MCF 10A (cell line): Measurements from ENCODE around the gene CACNB2. TPM values are rescaled to one million over a fixed set of nuclear protein-coding genes. Genes with fewer than 3 reads are reported as not detected.

Experiments used
- BruUV-seq: library from RNA; stranded (reverse); fragments of 400-500 nt; replicated peaks from 2 replicates; lab custom pipeline; 2021; lab: Mats Ljungman, UMichigan
- CTCF ChIA-PET: fragments of 300-600 bp; sonication (Branson Sonifier 250); formaldehyde crosslinking; extraction: SDS; loops from one replicate; lab custom pipeline; 2021; ENCODE audit warnings: antibody characterized with exemption, inconsistent platforms; lab: Yijun Ruan, JAX
- POLR2A ChIA-PET: fragments of 300-600, 350-650 bp; sonication (Branson Sonifier 250); formaldehyde crosslinking; extraction: SDS; loops from one replicate; lab custom pipeline; 2020; ENCODE audit warnings: antibody characterized with exemption, inconsistent platforms; lab: Yijun Ruan, JAX
- DNase-seq: peaks from one replicate; pipeline ENCODE4 v3.0.0-alpha.2; 2018; ENCODE audit not compliant: unreplicated experiment
- H3K27ac Mint-ChIP-seq: one replicate; pipeline ENCODE4 v1.8.0; 2022; ENCODE audit warnings: mild to moderate bottlenecking, low read depth, mixed read lengths; ENCODE audit not compliant: unreplicated experiment
- H3K27me3 Mint-ChIP-seq: one replicate; pipeline ENCODE4 v1.8.0; 2022; ENCODE audit warnings: mixed read lengths; ENCODE audit not compliant: insufficient read depth, unreplicated experiment
- H3K36me3 Mint-ChIP-seq: one replicate; pipeline ENCODE4 v1.8.0; 2022; ENCODE audit warnings: mild to moderate bottlenecking, moderate library complexity, mixed read lengths; ENCODE audit not compliant: insufficient read depth, unreplicated experiment
- H3K4me1 Mint-ChIP-seq: one replicate; pipeline ENCODE4 v1.8.0; 2022; ENCODE audit warnings: mixed read lengths; ENCODE audit not compliant: insufficient read depth, unreplicated experiment
- H3K4me3 Mint-ChIP-seq: one replicate; pipeline ENCODE4 v1.8.0; 2022; ENCODE audit warnings: mild to moderate bottlenecking, moderate library complexity, mixed read lengths; ENCODE audit not compliant: unreplicated experiment
- H3K9me3 Mint-ChIP-seq: one replicate; pipeline ENCODE4 v1.8.0; 2022; ENCODE audit warnings: mixed read lengths; ENCODE audit not compliant: unreplicated experiment
- CTCF ChIP-seq: fragments of 200-600 bp; IDR thresholded peaks from one replicate; pipeline ENCODE4 v1.8.0; 2022; ENCODE audit warnings: antibody characterized with exemption, mild to moderate bottlenecking; ENCODE audit not compliant: unreplicated experiment
- intact Hi-C: fragments of 100-400 bp; cut with micrococcal nuclease; formaldehyde crosslinking; loops from 2 replicates; pipeline ENCODE4 v1.14.1; 2022
- total RNA-seq: library from RNA; stranded (reverse); gene quantifications from 2 replicates; pipeline ENCODE4 v1.2.3, GENCODE V29; 2022

CACNB2 gene
- total RNA-seq, 1 experiment from 2014 or later = 3.3 TPM

DNA sequence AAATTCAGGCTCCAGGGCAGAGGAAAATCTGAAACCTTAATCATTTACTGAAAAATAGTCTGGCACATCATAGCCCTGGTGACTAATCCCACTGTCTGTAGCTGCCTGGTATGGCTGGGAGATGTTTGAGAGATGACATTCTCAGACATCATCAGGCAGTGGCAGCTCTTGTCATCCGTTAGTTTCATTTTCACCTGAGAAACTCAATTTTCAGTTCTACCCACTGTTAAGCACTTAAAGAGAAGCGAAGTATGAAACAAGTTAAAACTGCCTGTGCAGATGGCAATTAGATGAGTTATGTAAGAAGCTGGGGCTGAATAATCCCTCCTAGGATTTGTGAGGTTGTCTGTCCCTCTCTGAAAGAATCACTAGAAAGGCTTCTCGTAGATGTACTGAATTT, 361.0 kb downstream of the CACNB2 start:
- ChIA-PET CTCF (interaction anchor here (0.6 kb wide), 1 partner anchor 155 kb away, joined by 3 read pairs; no protein-coding TSS in a partner anchor), POLR2A (no interaction called here)
- DNase-seq = peak; percentile 37
- BruUV-seq = no TSS peak
- Mint-ChIP-seq H3K4me3 (no peak overlapping the region), H3K4me1 (peaks cover 5% of the 10 kb centered on the region), H3K9me3 (no peaks in the 10 kb centered on the region), H3K27me3 (no peaks in the 10 kb centered on the region), H3K27ac (no peak overlapping the region), H3K36me3 (peaks cover 20% of the 10 kb centered on the region)
- intact Hi-C loops = no loop called here
- no peak for TF ChIP-seq CTCF

DNA sequence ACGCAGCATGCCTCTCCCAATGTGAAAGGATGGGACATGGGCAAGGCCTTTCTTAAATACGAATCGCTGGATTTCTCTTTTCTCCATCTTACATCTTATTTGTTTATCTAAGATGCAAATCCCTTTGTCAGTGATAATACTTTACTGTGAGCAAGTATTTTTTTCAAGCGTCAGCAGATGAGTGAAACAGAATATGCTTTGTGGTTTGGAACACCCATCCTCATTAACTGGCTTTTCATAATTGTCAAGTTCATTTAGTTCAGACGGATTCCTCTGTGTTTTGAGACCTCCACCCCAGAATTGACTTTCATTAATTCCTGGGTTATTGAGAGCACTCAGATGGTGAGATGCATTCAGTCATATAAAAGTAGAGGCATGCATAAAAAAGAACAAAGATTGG, 361.4 kb downstream of the CACNB2 start:
- Mint-ChIP-seq H3K4me3 (no peak overlapping the region), H3K4me1 (peaks cover 5% of the 10 kb centered on the region), H3K9me3 (no peaks in the 10 kb centered on the region), H3K27me3 (no peaks in the 10 kb centered on the region), H3K36me3 (peaks cover 20% of the 10 kb centered on the region), H3K27ac (no peak overlapping the region)
- intact Hi-C loops = no loop called here
- no peak for DNase-seq
- BruUV-seq = no TSS peak
- no peak for TF ChIP-seq CTCF
- POLR2A ChIA-PET = interaction anchor here (1.9 kb wide), 1 partner anchor 14 kb away, joined by 5 read pairs; no protein-coding TSS in a partner anchor
- CTCF ChIA-PET = no interaction called here

DNA sequence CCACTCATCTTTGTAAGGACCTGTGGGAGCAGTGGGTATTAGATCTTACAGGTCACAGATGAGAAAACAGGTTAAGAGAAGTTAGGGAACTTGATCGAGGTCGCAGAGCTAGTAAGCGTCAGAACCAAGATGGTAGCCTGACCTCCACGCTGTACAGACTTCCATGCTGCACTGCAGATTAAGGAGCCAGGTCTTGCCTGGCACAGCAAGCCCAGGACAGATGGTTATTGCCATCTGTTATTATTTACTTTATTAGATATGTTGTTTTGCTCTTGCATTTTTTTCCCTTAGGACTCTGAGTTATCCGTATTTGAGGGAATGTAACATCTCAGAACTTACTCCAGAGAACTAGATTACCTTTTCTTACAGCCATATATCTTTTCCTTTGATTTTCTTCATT, 363.9 kb downstream of the CACNB2 start:
- H3K27ac Mint-ChIP-seq = no peak overlapping the region
- H3K27me3 Mint-ChIP-seq = no peaks in the 10 kb centered on the region
- POLR2A ChIA-PET = no interaction called here
- no peak for TF ChIP-seq CTCF
- H3K9me3 Mint-ChIP-seq = no peaks in the 10 kb centered on the region
- peaks cover 5% of the 10 kb centered on the region for H3K4me1 Mint-ChIP-seq
- intact Hi-C loops = no loop called here
- no TSS peak for BruUV-seq
- DNase-seq = no peak
- no peak overlapping the region for H3K4me3 Mint-ChIP-seq
- CTCF ChIA-PET = no interaction called here
- H3K36me3 Mint-ChIP-seq = peaks cover 25% of the 10 kb centered on the region

- peak; percentile 17 for DNase-seq
- Mint-ChIP-seq H3K27ac (no peak overlapping the region), H3K4me1 (peaks cover 5% of the 10 kb centered on the region), H3K4me3 (no peak overlapping the region), H3K36me3 (peaks cover 24% of the 10 kb centered on the region), H3K9me3 (no peaks in the 10 kb centered on the region), H3K27me3 (no peaks in the 10 kb centered on the region)
- intact Hi-C loops = no loop called here
- no TSS peak for BruUV-seq
- ChIA-PET POLR2A (no interaction called here), CTCF (no interaction called here)
- TF ChIP-seq CTCF = no peak
Measured at GRCh38 chr10:18505456-18506118, 365.4 kb downstream of the CACNB2 start.
